HG03342 (cell line): ENCODE measurements around the gene FAM241A.

Experiments
- ATAC-seq: cut with Tn5 transposase; IDR thresholded peaks from one replicate; pipeline ENCODE4 v1.9.1; 2021; ENCODE audit warnings: mild to moderate bottlenecking, moderate library complexity; ENCODE audit not compliant: unreplicated experiment

FAM241A gene

GRCh38 chr4:112213091-112213490, 67.8 kb downstream of the FAM241A start:
- ATAC-seq: peak; percentile 79

- no peak for ATAC-seq
These were observed 68.6 kb downstream of the FAM241A start for GRCh38 chr4:112213856-112214255.

GRCh38 chr4:112214390-112215264, 69.4 kb downstream of the FAM241A start:
- no peak for ATAC-seq

GRCh38 chr4:112219826-112220366, 74.6 kb downstream of the FAM241A start:
- no peak for ATAC-seq

- no peak for ATAC-seq
These were observed 77.1 kb downstream of the FAM241A start for GRCh38 chr4:112222219-112222955.

- no peak for ATAC-seq
These were observed 79.9 kb downstream of the FAM241A start for GRCh38 chr4:112225157-112225556.

- ATAC-seq: peak; percentile 84
These were observed 85.9 kb downstream of the FAM241A start for GRCh38 chr4:112230879-112231778.

GRCh38 chr4:112231779-112232713, 86.8 kb downstream of the FAM241A start, which contains the start of gene AP1AR:
AP1AR (plus strand) TSS chr4:112231787; CDS start chr4:112232092, 305 bp downstream.
- ATAC-seq: peak; percentile 66

GRCh38 chr4:112234952-112235609, 89.8 kb downstream of the FAM241A start:
- no peak for ATAC-seq

- ATAC-seq: no peak
These were observed 90.8 kb downstream of the FAM241A start for GRCh38 chr4:112236040-112236439.

GRCh38 chr4:112238833-112239232, 93.6 kb downstream of the FAM241A start:
- ATAC-seq: no peak
